ENCODE data around the gene SSBP1. TPM values are rescaled to one million over a fixed set of nuclear protein-coding genes. Genes with fewer than 3 reads are reported as not detected.

The SSBP1 gene
- total RNA-seq, 4 donors from 2014 or later, result 125 to 138 (median 131) TPM

GRCh38 chr7:141702892-141703291 is 35.3 kb upstream of the SSBP1 start:
- no peak for ATAC-seq
- Histone ChIP-seq H3K36me3 (no peaks in the 10 kb centered on the region), H3K27ac (no peak overlapping the region), H3K27me3 (no peaks in the 10 kb centered on the region), H3K4me1 (peaks cover 5 to 41% (median 9%) of the 10 kb centered on the region in 3 donors), H3K9me3 (no peaks in the 10 kb centered on the region), H3K4me3 (peak overlapping the region; percentile 90 to 95)
- TF ChIP-seq EP300 (IDR thresholded peaks at IDR 0.05) (no peak), CTCF (IDR thresholded peaks at IDR 0.05) (no peak), POLR2AphosphoS5 (IDR thresholded peaks at IDR 0.05) (no peak), POLR2A (IDR thresholded peaks at IDR 0.05) (no peak)
- WGBS, 2 donors (ENCODE audit: low coverage in 1 of 2), result 39 to 42% methylated on average over 4 of the region's 4 CpGs

GRCh38 chr7:141704112-141704511 is 34.0 kb upstream of the SSBP1 start:
- 75 to 79% methylated on average over 2 to 3 of the region's 3 CpGs for WGBS, 2 donors (ENCODE audit: low coverage in 1 of 2)

GRCh38 chr7:141704741-141705140 is 33.4 kb upstream of the SSBP1 start:
- Histone ChIP-seq H3K4me1 (peaks cover 5 to 24% (median 9%) of the 10 kb centered on the region in 3 donors), H3K9me3 (no peaks in the 10 kb centered on the region), H3K27ac (no peak overlapping the region), H3K27me3 (no peaks in the 10 kb centered on the region), H3K4me3 (no peak overlapping the region), H3K36me3 (no peaks in the 10 kb centered on the region)
- 51 to 67% methylated on average over 4 to 5 of the region's 5 CpGs for WGBS, 2 donors (ENCODE audit: low coverage in 1 of 2)
- ATAC-seq, result no peak
- TF ChIP-seq POLR2AphosphoS5 (IDR thresholded peaks at IDR 0.05), result no peak
- no peak for TF ChIP-seq EP300 (IDR thresholded peaks at IDR 0.05)
- no peak for TF ChIP-seq POLR2A (IDR thresholded peaks at IDR 0.05)
- TF ChIP-seq CTCF (IDR thresholded peaks at IDR 0.05), result no peak

More at GRCh38 chr7:141704112-141704511, 34.0 kb upstream of the SSBP1 start:
- no peak overlapping the region for H3K27ac ChIP-seq
- no peaks in the 10 kb centered on the region for H3K36me3 ChIP-seq
- peaks cover 5 to 29% (median 9%) of the 10 kb centered on the region in 3 donors for H3K4me1 ChIP-seq
- TF ChIP-seq CTCF (IDR thresholded peaks at IDR 0.05), result no peak
- TF ChIP-seq POLR2AphosphoS5 (IDR thresholded peaks at IDR 0.05), result no peak
- TF ChIP-seq EP300 (IDR thresholded peaks at IDR 0.05), result no peak
- no peak for TF ChIP-seq POLR2A (IDR thresholded peaks at IDR 0.05)
- H3K9me3 ChIP-seq, result no peaks in the 10 kb centered on the region
- H3K27me3 ChIP-seq, result no peaks in the 10 kb centered on the region
- no peak for ATAC-seq
- H3K4me3 ChIP-seq, result no peak overlapping the region

- peaks cover 5 to 11% (median 5%) of the 10 kb centered on the region in 3 donors for H3K4me1 ChIP-seq
- H3K36me3 ChIP-seq, result no peaks in the 10 kb centered on the region
- no peaks in the 10 kb centered on the region for H3K9me3 ChIP-seq
- 100% methylated on average over 1 of the region's 1 CpG for WGBS, 2 donors (ENCODE audit: low coverage in 1 of 2)
- no peaks in the 10 kb centered on the region for H3K27me3 ChIP-seq
- no peak overlapping the region for H3K4me3 ChIP-seq
- H3K27ac ChIP-seq, result no peak overlapping the region
- ATAC-seq, result no peak
- TF ChIP-seq EP300 (IDR thresholded peaks at IDR 0.05), result no peak
- TF ChIP-seq POLR2A (IDR thresholded peaks at IDR 0.05), result no peak
- no peak for TF ChIP-seq POLR2AphosphoS5 (IDR thresholded peaks at IDR 0.05)
- no peak for TF ChIP-seq CTCF (IDR thresholded peaks at IDR 0.05)
Measured at GRCh38 chr7:141706239-141707064, 31.7 kb upstream of the SSBP1 start.

- WGBS, 2 donors (ENCODE audit: low coverage in 1 of 2), result 85 to 88% methylated on average over 6 of the region's 6 CpGs
- TF ChIP-seq POLR2AphosphoS5 (IDR thresholded peaks at IDR 0.05) (no peak), POLR2A (IDR thresholded peaks at IDR 0.05) (no peak), EP300 (IDR thresholded peaks at IDR 0.05) (no peak), CTCF (IDR thresholded peaks at IDR 0.05) (no peak)
- Histone ChIP-seq H3K27ac (no peak within 1 kb of the TSS), H3K9me3 (no peaks in the 10 kb centered on the region), H3K36me3 (no peaks in the 10 kb centered on the region), H3K4me3 (no peak within 1 kb of the TSS), H3K4me1 (peaks cover 0 to under 1% (median 0%) of the 10 kb centered on the region in 3 donors), H3K27me3 (no peaks in the 10 kb centered on the region)
- ATAC-seq, result no peak
Measured at GRCh38 chr7:141708351-141708750, 29.8 kb upstream of the SSBP1 start, which contains the start of gene WEE2. Gene WEE2, plus strand, starts transcription at chr7:141708353. Its CDS starts 406 bp downstream, at chr7:141708759.
